ENCODE data around the gene DHCR24.

- TF ChIP-seq CTCF (conservative IDR thresholded peaks at IDR 0.05) (no peak), ZFX (IDR thresholded peaks at IDR 0.05) (no peak)
Measured at GRCh38 chr1:54859700-54860391, 27.1 kb downstream of the DHCR24 start.
